ENCODE measurements around the gene AFMID.
A peak's percentile ranks its signal among the peaks of the same experiment; 100 is the strongest.
"Not testable (repeated sequence)": the region's sequence is repeated elsewhere in the genome, so short reads cannot be mapped to it uniquely, and the experiment has no call there.

The AFMID gene

GRCh38 chr17:78238823-78239488 is 51.8 kb downstream of the AFMID start:
- no peak for DNase-seq (ENCODE audit: low read depth in 3 of 3)

- DNase-seq (ENCODE audit: low read depth in 3 of 3), result no peak
Observed at GRCh38 chr17:78239489-78239931, 52.3 kb downstream of the AFMID start.

- no peak for DNase-seq (ENCODE audit: low read depth in 3 of 3)
Observed at GRCh38 chr17:78240012-78240655, 53.0 kb downstream of the AFMID start.

GRCh38 chr17:78240839-78241238 is 53.7 kb downstream of the AFMID start:
- DNase-seq (ENCODE audit: low read depth in 3 of 3), result no peak

- no peak for DNase-seq (ENCODE audit: low read depth in 3 of 3)
Observed at GRCh38 chr17:78241277-78242023, 54.3 kb downstream of the AFMID start.

GRCh38 chr17:78242024-78242742 is 55.0 kb downstream of the AFMID start:
- DNase-seq (ENCODE audit: low read depth in 3 of 3), result no peak

GRCh38 chr17:78247304-78247703 is 60.1 kb downstream of the AFMID start:
- no peak for DNase-seq (ENCODE audit: low read depth in 3 of 3)

GRCh38 chr17:78248051-78248914 is 61.1 kb downstream of the AFMID start:
- no peak for DNase-seq (ENCODE audit: low read depth in 3 of 3)

GRCh38 chr17:78249074-78249817 is 62.1 kb downstream of the AFMID start:
- DNase-seq (ENCODE audit: low read depth in 3 of 3), result no peak

GRCh38 chr17:78249818-78250806 is 63.0 kb downstream of the AFMID start:
- no peak for DNase-seq (ENCODE audit: low read depth in 3 of 3)

- peak; percentile 70 to 88 (median 72) for DNase-seq (ENCODE audit: low read depth in 3 of 3)
Observed at GRCh38 chr17:78250891-78251772, 64.0 kb downstream of the AFMID start.

GRCh38 chr17:78251773-78252103 is 64.6 kb downstream of the AFMID start:
- no peak for DNase-seq (ENCODE audit: low read depth in 3 of 3)

GRCh38 chr17:78252111-78252634 is 65.0 kb downstream of the AFMID start:
- no peak for DNase-seq (ENCODE audit: low read depth in 3 of 3)

- DNase-seq (ENCODE audit: low read depth in 3 of 3), result no peak
Observed at GRCh38 chr17:78252701-78253635, 65.8 kb downstream of the AFMID start.

GRCh38 chr17:78253636-78253945 is 66.4 kb downstream of the AFMID start:
- not testable (repeated sequence) for DNase-seq (ENCODE audit: low read depth in 3 of 3)

GRCh38 chr17:78253946-78254672 is 66.9 kb downstream of the AFMID start:
- DNase-seq (ENCODE audit: low read depth in 3 of 3), result peak; percentile 65 to 83 (median 67)
